ENCODE results near the gene UBE2G1. TPM values are rescaled to one million over a fixed set of nuclear protein-coding genes. Genes with fewer than 3 reads are reported as not detected.

The UBE2G1 gene
- total RNA-seq, 1 experiment from 2014 or later: 56.8 TPM

DNA sequence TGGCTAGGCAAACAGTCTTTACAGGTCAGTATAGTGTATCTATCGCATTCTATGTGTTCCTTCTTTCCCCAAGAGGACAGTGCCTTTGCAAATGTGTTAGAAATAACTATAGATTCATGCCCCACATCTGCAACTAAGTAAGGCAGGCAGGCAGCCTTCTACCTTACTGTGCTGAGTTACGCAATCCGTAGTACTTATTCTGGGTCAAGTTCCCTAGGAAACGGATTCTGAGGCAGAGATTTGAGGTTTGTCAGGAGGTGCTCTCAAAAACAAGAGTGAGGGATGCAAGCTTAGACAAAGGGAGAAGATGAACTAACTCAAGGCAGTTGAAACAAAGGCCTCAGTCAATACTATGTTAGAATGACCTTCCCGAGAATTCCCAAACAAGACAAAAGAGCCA is 90.0 kb downstream of the UBE2G1 start:
- Histone ChIP-seq H3K4me1 (no peaks in the 10 kb centered on the region), H3K4me3 (ENCODE audit: low read depth, low read length) (no peak overlapping the region), H3K9me3 (no peaks in the 10 kb centered on the region), H3K27me3 (replicated peaks; ENCODE audit: control insufficient read depth, insufficient read depth, low read length) (no peaks in the 10 kb centered on the region), H3K36me3 (ENCODE audit: control insufficient read depth, insufficient read depth, low read length) (no peaks in the 10 kb centered on the region)
- Mint-ChIP-seq H3K27me3 (ENCODE audit: insufficient read depth, unreplicated experiment) (no peaks in the 10 kb centered on the region), H3K4me3 (ENCODE audit: unreplicated experiment) (no peak overlapping the region), H3K27ac (ENCODE audit: unreplicated experiment) (no peak overlapping the region), H3K4me1 (ENCODE audit: low read depth, unreplicated experiment) (peaks cover 6% of the 10 kb centered on the region), H3K9me3 (ENCODE audit: unreplicated experiment) (no peaks in the 10 kb centered on the region), H3K36me3 (ENCODE audit: insufficient read depth, unreplicated experiment) (peaks cover 38% of the 10 kb centered on the region)
- POLR2A ChIA-PET: no interaction called here
- no peak for DNase-seq
- intact Hi-C loops (cut with micrococcal nuclease; ENCODE audit: unreplicated experiment): no loop called here
- TF ChIP-seq, protein P1, sequence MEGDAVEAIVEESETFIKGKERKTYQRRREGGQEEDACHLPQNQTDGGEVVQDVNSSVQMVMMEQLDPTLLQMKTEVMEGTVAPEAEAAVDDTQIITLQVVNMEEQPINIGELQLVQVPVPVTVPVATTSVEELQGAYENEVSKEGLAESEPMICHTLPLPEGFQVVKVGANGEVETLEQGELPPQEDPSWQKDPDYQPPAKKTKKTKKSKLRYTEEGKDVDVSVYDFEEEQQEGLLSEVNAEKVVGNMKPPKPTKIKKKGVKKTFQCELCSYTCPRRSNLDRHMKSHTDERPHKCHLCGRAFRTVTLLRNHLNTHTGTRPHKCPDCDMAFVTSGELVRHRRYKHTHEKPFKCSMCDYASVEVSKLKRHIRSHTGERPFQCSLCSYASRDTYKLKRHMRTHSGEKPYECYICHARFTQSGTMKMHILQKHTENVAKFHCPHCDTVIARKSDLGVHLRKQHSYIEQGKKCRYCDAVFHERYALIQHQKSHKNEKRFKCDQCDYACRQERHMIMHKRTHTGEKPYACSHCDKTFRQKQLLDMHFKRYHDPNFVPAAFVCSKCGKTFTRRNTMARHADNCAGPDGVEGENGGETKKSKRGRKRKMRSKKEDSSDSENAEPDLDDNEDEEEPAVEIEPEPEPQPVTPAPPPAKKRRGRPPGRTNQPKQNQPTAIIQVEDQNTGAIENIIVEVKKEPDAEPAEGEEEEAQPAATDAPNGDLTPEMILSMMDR (IDR thresholded peaks at IDR 0.05; ENCODE audit: insufficient read depth in 1 of 2, low read depth in 1 of 2, low read length in 1 of 2, severe bottlenecking in 1 of 2, unreplicated experiment in 1 of 2): no peak
- no TSS peak for BruUV-seq (replicated peaks)
- CTCF ChIA-PET: no interaction called here

DNA sequence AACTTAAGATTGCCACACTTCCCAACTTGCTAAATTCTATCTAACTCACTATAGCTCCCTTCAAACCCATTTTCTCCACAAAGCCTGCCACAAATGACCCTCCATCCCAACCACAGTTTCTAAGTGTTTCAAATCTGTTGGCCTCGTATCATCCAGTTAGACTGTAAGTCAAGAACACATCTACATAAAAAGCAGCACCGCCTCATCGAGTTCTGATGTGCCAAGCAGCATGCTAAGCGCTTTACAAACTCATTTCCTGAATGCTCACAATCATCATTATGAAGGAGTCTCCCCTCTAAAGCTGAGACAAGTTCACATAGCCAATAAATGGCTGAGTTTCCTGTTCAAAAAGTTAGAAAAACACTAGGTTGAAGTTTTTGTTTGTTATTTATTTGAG is 93.5 kb downstream of the UBE2G1 start:
- Mint-ChIP-seq H3K4me1 (ENCODE audit: low read depth, unreplicated experiment) (peaks cover 6% of the 10 kb centered on the region), H3K9me3 (ENCODE audit: unreplicated experiment) (no peaks in the 10 kb centered on the region), H3K36me3 (ENCODE audit: insufficient read depth, unreplicated experiment) (peaks cover 26% of the 10 kb centered on the region), H3K4me3 (ENCODE audit: unreplicated experiment) (no peak overlapping the region), H3K27ac (ENCODE audit: unreplicated experiment) (no peak overlapping the region), H3K27me3 (ENCODE audit: insufficient read depth, unreplicated experiment) (no peaks in the 10 kb centered on the region)
- no TSS peak for BruUV-seq (replicated peaks)
- no peaks in the 10 kb centered on the region for H3K27me3 ChIP-seq (replicated peaks; ENCODE audit: control insufficient read depth, insufficient read depth, low read length)
- H3K9me3 ChIP-seq: no peaks in the 10 kb centered on the region
- intact Hi-C loops (cut with micrococcal nuclease; ENCODE audit: unreplicated experiment): no loop called here
- no peak overlapping the region for H3K4me3 ChIP-seq (ENCODE audit: low read depth, low read length)
- POLR2A ChIA-PET: no interaction called here
- CTCF ChIA-PET: no interaction called here
- no peaks in the 10 kb centered on the region for H3K36me3 ChIP-seq (ENCODE audit: control insufficient read depth, insufficient read depth, low read length)
- no peaks in the 10 kb centered on the region for H3K4me1 ChIP-seq
- DNase-seq: no peak
- TF ChIP-seq, protein P1 (IDR thresholded peaks at IDR 0.05; ENCODE audit: insufficient read depth in 1 of 2, low read depth in 1 of 2, low read length in 1 of 2, severe bottlenecking in 1 of 2, unreplicated experiment in 1 of 2): no peak

DNA sequence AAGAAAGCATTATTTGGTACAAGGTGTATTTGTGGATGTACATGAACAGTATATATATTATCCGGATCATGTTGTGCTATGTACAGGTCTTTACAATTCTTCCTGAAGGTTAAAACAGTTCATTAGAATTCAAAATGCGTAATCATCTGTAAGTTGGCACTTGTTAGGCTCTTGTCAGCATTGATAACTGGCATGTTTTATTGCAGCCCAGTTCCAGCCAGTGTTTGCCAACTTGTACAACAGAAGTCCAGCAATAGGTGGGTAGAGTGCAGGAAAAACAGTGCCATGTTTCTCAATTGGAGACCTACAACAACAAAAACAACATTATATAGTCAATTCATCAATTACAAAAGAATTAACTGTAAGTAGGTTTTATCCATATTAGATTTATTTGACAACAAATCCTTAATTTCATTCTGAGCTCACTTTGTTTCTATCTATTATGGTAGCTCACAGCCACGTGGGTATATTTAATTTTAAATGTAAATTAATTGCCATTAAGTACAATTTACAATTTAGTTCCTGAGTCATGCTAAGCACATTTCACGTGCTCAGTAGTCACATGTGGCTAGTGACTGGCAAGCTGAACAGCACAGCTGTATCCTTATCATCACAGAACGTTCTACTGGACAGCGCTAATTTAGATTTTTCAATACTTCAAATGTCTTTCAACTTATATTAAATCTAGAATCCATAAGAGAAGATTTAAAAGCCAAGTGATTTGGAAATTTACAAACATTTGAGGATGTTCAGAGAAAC is 94.1 kb downstream of the UBE2G1 start:
- POLR2A ChIA-PET: no interaction called here

More for the DNA sequence above, 94.1 kb downstream of the UBE2G1 start:
- no peaks in the 10 kb centered on the region for H3K36me3 ChIP-seq (ENCODE audit: control insufficient read depth, insufficient read depth, low read length)
- Mint-ChIP-seq H3K27me3 (ENCODE audit: insufficient read depth, unreplicated experiment) (no peaks in the 10 kb centered on the region), H3K4me3 (ENCODE audit: unreplicated experiment) (no peak overlapping the region), H3K27ac (ENCODE audit: unreplicated experiment) (no peak overlapping the region), H3K4me1 (ENCODE audit: low read depth, unreplicated experiment) (peaks cover 6% of the 10 kb centered on the region), H3K9me3 (ENCODE audit: unreplicated experiment) (no peaks in the 10 kb centered on the region), H3K36me3 (ENCODE audit: insufficient read depth, unreplicated experiment) (peaks cover 24% of the 10 kb centered on the region)
- no peaks in the 10 kb centered on the region for H3K27me3 ChIP-seq (replicated peaks; ENCODE audit: control insufficient read depth, insufficient read depth, low read length)
- DNase-seq: no peak
- CTCF ChIA-PET: no interaction called here
- intact Hi-C loops (cut with micrococcal nuclease; ENCODE audit: unreplicated experiment): no loop called here
- no peaks in the 10 kb centered on the region for H3K4me1 ChIP-seq
- BruUV-seq (replicated peaks): no TSS peak
- TF ChIP-seq, protein P1 (IDR thresholded peaks at IDR 0.05; ENCODE audit: insufficient read depth in 1 of 2, low read depth in 1 of 2, low read length in 1 of 2, severe bottlenecking in 1 of 2, unreplicated experiment in 1 of 2): no peak
- no peak overlapping the region for H3K4me3 ChIP-seq (ENCODE audit: low read depth, low read length)
- no peaks in the 10 kb centered on the region for H3K9me3 ChIP-seq

Data from Caco-2 (cell line).